Sciatic nerve (tissue), 2 donors: ENCODE data around the gene WSB2. TPM values are rescaled to one million over a fixed set of nuclear protein-coding genes. Genes with fewer than 3 reads are reported as not detected.

Experiments
- ATAC-seq: fragments of 200-7000 bp; cut with Tn5 transposase; one replicate; pipeline ENCODE4 v1.9.1; 2020; ENCODE audit warnings: mild to moderate bottlenecking, moderate library complexity
- DNase-seq: peaks from one replicate; pipeline ENCODE4 v3.0.0-alpha.2; 2020; ENCODE audit warnings: low spot score
- intact Hi-C: fragments of 100-400 bp; cut with DNase I; formaldehyde crosslinking; loops from one replicate; pipeline ENCODE4 v1.14.2; 2022
- total RNA-seq: library from RNA; stranded (reverse); fragmentation: NEBNext Ultra II Directional; extraction: Animal tissue kit (Norgen Biotek cat#: 25700); gene quantifications from one replicate; pipeline ENCODE4 v1.2.1, GENCODE V29; 2021
- donor health status: DM: no; HTN: no; CAD: no.
- donor health status: DM: no; HTN: no; CAD: no.

The WSB2 gene
- total RNA-seq, 1 donor from 2014 or later: 62.5 TPM

DNA sequence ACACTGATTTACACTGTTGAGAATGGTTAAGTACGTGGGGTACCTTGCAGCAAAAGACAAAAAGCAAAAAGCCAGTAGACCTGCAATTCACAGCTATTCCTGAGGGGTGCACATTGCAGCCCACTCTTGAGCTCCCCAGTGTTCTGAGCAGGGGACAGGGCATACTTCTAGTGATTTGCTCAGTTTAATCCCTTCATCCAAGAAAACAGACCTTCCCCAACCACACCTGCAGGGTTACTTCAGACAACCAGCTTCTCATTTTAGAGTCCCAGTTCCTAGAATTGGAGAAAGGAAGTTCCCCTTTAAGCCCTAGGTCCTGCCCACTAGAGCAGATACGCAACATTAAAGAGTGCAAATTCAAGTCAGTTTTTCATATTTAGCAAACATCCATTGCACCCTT, 3.6 kb upstream of the WSB2 start:
- no peak for DNase-seq
- intact Hi-C loops: no loop called here
- ATAC-seq: no peak

DNA sequence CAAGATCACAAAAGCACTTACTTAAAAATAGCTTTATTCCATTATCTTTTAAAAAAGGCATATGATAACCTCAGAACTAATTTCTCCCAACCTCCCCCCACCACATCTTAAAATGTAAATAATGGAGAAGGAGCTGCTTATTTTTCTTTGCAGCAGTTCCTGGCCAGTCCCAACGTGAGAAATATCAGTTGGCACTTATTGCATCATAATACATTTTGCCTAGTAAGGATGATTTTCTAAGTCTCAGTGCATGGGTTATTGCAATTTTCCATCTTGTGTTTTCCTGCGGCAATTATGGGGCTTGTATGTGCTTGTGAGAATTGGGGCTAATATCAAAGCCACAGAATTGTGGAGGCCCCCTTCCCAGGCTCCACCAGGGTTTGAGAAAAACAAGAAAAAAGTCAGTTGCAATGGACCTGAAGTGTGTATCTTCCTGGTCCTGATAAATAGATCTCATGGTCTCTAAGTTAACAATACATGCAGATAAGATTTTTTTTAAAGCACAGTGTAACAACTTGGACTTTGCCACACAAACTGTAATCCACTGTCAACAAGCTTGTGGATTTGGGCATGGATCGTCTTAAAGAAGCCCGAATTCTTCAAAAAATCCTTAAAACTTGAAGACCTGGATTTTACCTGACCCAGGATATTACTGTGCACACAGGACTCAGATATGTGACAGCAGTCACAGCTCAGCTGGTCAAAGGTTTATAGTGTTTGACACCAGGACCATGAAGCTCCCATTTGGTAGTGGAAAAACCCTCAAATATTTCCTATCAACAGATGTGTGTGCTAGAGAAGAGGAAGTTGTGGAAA, 2.8 kb upstream of the WSB2 start:
- no peak for DNase-seq
- no peak for ATAC-seq
- intact Hi-C loops: no loop called here

DNA sequence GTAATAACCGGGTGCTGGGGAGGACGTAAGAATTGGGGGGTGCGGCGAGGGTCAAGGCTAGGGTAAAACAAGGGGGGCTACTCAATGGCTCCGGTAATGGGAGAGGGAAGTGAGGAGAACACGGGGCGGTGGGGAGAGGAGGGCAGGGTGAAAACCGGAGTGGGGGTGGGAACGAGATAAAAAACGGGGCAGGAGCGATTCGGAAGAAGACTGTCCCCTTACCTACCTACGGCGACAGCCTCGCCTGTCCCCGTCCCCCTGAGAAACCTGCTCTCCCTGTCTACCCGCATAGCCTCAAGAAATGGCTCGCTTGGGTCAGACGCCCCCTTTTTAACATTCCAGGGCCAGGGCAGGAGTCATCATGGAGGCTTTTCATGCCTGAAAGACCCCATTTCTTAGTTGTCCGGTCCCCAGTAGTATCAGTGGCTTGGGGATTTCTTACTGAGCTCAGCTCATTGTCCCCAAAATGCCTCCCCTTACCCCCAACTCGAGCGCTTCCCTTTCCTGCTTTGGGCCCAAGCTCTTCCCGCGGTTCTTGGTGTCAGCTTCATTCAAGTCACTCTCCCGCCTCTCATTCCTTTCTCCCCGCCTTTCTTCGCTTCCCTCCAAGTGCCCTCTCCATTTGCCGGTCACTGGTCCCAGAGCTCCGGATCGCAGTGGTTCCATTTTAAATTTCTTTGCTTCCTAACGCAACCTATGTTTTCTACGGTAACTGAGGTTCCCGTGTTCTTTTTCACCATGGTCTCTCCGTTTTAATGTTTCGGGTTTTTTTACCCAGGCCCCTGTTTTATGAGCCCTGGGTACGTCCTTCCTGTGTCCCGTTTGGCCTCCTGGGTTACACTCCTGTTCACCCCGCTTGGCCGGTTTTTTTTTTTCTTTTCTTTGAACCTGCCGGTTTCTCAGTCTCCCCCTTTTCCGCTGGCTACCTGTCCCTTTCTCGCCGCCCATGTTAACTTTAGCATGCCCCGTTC, 1.2 kb upstream of the WSB2 start:
- ATAC-seq (peak; percentile 59), DNase-seq (peak; percentile 64)
- intact Hi-C loops: no loop called here

DNA sequence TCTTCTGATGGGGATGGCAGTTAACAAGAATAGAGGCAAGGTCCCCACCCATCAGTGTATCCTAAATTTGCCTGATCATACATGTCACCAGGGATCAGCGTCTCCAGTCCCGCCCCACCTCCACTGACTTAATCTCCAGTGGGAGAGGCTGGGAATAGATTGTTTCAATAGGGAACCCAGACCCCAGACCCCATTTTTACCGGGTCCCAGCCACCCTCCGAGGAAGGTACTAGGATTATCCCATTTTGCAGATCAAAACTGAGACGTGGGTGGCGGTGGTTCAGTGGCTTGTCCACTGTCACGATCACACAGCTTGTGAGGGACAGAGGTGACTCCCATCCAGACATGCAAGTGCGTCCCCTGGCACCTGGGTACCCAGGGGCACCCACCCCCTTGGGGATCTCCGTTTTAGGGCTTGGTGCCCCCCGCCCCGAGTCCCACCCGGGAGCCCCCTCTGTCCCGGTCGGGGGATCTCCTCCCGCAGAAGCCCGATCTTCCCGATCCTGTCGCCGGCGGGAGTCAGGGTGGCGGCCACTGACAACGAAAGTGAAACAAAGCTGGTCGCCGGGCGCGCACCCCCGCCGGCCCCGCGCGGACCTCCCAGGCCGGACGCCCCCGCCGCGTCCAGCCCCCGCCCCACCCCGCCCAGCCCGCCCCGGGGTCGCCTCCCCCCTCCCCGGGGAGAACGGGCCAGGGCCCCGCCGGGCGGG, 523 bp downstream of the WSB2 start:
- intact Hi-C loops: no loop called here
- DNase-seq (peak; percentile 82), ATAC-seq (peak; percentile 22)

DNA sequence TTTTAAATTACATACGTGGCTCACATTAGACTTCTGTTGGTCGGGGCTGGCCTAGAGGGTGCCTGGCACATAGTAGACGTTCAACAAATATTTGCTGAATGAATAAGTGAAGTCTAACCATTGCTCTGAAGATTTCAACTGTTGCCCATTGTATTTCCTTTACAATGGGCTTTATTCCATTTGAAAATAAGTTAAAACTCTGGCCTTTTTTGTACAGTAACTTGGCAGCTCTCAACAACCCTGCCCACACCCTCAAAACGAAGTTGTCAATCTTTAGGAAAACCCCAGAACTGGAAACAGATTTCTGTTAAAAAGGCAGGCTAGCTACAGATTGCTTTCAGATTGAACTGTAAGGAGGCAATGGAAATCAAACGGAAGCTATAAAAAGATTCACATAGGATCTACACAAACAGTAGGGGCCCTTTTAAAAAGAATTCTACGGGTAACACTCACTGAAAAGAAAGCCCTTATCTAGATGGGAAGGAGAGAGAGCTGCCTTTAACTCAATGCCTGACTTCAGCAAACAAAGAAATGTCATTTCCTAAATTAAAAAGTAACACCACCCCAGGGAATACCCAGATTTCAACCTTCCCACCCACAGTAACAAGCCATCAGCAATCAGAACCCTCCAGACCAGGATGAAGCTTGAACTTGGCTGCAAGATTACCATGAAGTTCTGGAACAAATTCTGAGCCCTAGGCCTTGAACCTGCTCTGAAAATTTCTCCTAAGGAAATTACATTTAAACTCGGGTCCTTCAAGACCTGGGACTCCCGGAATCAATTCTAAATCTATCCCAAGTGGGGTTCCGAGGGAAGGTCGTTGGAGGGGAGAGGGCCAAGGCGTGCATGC, 1.4 kb downstream of the WSB2 start:
- ATAC-seq (no peak), DNase-seq (no peak)
- intact Hi-C loops: no loop called here

DNA sequence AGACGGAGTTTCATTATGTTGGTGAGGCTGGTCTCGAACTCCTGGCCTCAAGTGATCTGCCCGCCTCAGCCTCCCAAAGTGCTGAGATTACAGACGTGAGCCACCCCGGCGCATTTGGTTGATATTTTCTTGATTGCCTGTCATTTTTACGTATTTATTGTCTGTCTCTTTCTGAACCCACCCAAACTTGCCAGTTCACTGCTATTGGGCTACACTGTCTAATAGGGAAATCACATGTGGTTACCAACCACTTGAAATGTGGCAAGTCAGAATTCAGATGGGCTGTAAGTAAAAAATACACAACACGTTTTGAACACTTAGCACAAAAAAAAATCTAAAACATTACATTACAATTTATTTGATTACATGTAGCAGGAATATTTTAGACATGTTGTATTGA, 2.1 kb downstream of the WSB2 start:
- intact Hi-C loops: no loop called here
- no peak for ATAC-seq
- DNase-seq: no peak

DNA sequence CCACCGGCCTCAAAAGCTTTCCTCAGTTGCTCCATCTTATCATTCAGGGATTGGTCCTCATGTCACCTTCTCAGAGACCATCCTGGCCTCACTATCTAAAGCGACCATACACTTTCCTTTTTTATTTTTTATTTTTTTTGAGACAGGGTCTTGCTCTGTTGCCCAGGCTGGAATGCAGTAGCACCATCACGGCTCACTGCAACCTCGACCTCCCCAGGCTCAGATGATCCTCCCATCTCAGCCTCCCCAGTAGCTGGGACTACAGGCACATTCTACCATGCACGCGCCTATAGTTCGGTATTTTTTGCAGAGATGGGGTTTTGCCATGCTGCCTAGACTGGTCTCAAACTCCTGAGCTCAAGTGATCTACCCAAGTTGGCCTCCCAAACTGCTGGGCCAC, 2.8 kb downstream of the WSB2 start:
- intact Hi-C loops: no loop called here
- no peak for DNase-seq
- ATAC-seq: no peak

DNA sequence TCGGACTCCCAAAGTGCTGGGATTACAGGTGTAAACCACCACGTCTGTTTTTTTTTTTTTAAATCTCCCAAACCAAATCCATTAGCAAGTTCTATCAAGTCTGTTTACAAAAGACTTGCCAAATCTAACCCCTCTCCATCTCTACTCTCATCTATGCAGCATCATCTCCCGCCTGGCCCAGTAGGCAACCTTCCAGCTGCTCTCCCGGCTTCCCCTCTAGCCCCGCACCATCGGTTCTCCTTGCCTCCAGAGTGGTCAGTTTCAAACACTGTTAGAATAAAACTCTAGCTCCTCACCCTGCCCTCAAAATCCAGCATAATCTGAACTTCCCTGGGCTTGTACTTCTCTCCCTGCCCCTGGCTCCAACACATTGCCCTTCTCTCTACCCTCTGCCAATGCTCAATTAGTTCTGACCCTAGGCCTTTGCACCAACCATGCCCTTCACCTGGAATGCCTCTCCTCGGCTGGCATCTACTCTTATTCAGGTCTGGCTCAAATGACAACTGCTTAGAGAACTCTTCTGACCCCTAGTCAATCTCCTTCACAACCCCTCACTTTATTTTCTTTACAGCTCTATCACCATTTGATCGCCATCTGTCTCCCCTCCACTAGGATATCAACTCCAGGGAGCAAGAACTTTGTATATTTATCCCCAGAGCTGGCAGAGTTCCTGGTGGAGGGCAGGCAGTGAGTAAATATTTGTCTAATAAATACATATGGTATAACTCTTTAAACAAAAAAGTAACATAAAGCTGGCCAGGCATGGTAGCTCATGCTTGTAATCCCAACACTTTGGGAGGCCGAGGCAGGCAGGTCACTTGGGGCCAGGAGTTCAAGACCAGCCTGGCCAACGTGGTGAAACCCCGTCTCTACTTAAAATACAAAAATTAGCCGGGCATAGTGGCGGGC, 4.9 kb downstream of the WSB2 start:
- DNase-seq: no peak
- intact Hi-C loops: no loop called here
- ATAC-seq: no peak

DNA sequence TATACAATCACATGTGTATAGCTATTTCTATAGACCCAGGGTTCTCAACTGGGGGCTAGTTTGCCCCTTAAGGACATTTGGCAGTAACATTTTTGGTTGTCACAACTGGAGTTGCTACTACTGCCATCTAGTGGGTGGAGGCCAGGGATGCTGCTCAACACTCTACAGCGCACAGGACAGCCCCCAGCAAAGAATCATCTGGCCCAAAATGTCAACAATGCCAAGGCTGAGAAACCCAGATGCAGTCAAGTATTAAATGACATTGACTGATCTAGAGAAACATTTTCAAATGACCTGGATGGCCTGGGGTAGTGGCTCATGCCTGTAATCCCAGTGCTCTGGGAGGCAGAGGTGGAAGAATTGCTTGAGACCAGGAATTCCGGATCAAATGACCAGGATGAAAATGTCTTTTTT, 5.8 kb downstream of the WSB2 start:
- ATAC-seq (no peak), DNase-seq (no peak)
- intact Hi-C loops: no loop called here

DNA sequence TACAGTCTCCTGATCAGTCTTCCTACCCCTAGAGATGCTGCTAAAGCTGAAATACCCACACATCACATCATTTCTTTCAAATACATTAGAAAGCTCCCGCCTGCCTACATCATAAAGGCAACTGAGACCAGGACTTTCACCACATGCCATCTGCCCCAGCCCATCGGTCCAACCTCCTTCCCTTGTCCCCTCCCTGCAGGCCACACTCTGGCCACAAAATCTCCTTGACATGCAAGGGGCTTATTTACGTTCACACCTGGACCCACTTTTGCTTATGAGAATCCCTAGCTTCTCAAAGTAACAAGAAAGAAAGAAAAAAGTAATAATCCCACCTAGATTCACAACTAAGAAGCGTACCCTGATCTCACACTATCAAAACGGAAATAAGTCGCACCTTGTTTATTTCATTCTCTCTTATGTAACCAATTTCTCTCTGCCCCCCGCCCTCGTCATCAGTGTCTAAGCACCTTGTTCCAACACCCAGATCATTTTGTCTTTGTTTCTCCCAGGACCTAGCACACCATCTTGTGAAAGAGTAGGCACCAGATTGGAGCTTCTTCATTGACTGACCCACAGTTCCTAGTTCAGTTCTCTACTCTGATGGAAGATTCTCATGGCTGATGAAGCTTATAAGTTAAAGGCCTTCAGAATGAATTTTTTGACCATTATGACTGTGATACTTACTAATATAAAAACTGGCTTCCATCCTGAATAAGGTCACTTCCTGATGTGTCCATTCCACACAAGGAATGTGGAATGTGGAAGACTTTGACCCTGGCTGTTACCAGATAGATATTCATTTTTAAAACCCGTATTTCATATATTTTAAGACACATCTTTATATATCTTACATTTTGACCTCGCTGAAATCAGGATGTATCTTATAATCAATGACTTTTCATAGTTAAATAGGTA, 7.7 kb downstream of the WSB2 start:
- DNase-seq: no peak
- no peak for ATAC-seq
- intact Hi-C loops: no loop called here

DNA sequence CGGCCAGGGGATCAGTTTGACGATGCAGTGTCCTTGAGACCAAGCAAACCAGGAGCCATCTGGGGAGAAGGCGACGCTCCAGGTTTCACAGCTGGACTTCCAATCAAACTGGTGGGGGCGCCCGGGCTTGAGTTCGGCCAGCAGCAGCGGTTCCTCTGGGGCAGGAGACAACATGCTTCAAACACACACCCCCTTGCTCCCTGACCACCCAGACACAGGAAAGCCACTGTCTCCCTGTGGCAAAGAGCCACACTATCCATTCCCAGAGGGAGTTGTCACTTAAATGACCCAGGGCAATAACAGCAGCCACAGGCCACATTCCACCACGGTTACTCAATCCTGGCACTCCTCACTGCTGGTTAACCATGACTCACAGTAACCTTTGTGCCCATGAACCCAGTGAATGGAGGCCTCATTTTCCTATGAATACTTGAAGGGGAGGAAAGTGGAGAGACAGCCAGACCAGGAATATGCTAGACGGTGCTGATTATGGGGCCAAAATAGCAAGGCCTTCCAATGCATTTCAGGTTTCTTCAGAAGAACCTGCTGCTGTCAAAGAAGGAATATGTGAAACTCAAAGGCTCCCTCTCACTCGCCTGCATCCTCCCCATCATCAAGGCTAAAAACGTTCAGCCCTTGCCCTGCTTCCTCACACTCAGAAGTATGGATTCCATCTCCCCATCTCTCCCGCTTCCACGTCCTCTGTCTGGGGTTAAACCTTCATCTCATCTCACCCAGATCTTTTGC, 8.5 kb downstream of the WSB2 start:
- intact Hi-C loops: no loop called here
- DNase-seq (peak; percentile 82), ATAC-seq (peak; percentile 97)

DNA sequence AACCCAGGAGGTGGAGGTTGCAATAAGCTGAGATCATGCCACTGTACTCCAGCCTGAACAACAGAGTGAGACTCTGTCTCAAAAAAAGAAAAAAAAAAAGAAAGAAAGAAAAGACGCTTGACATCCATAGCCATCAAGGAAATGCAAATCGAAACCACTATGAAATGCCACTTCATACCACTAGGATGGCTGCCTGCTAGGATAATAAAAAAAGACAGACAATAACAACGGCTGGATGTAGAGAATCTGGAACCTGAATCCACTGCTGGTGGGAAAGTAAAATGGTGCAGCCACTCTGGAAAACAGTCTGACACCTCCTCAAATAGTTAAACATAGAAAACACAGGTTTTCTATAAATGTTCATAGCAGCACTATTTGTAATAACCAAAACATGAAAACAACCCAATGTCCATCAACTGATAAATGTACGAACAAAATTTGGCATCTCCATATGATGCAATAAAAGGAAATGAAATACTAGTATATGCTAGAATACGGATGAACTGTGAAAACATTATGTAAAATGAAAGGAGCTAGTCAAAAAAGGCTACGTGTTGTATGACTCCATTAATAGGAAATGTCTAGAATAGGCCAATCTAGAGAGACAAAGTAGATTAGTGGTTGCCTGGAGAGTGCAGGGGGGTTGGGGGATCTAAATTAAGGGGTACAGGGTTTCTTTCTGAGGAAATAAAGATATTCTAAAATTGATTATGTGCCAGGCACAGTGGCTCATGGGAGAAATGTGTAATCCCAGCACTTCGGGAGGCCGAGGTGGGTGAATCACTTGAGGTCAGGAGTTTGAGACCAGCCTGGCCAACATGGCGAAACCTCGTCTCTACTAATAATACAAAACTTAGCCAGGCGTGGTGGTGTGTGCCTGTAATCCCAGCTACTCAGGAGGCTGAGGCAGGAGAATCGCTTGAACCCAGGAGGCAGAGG, 9.7 kb downstream of the WSB2 start:
- intact Hi-C loops: no loop called here

DNA sequence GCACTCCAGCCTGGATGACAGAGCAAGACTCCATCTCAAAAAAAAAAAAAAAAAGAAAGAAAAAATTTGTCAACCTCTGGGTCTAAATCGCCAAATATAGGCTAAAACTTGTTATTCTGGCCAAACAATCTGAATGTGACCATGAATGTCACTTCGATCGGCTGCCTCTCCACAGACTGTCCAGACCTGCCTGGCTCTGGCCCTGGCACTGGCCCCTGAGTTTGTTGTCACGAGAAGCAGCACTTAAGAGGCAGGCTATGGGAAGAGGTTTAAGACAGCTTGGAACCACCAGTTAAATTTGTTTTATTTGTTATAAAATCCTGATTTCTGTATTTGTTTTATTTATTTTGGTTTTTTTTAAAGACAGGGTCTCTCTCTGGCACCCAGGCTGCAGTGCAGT, 14.5 kb downstream of the WSB2 start:
- intact Hi-C loops: no loop called here
- no peak for ATAC-seq
- no peak for DNase-seq

More for the DNA sequence above, 9.7 kb downstream of the WSB2 start:
- DNase-seq (no peak), ATAC-seq (no peak)

DNA sequence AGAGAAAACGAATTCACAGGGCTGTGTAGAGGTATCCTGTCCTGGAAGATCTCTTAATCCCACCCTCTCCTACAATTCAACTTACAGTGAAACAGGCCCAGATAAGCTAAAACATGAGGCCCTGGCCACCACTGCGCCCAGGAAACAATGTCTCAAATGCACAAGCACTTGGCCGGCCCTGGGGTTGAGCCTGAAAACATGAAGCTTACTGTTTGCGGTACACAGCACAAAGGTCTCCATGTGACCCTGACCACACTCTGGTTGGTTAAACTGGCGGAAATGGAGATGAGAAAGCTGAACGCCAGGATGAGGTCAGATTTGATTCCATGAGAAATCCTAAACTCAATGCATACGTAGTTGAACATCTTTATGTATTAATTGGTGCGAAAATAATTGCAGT, 16.4 kb downstream of the WSB2 start:
- ATAC-seq (no peak), DNase-seq (no peak)
- intact Hi-C loops: no loop called here

DNA sequence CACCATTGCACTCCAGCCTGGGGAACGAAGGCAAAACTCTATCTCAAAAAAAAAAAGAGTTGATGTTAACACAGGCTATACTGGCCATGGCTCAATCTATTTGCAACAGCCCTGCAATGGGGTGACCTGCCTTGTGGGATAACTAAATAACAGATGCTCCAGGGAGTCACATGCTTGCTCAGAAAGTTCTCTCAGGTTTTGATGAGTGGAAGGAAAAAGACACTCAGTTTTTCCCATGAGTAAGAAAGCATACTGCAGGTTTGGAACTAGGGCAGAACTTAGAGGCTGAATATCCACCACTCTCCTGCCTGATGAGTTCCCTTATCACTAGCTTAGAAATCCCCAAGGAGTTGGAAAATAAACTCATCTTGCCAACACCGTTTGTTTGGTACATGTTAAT, 16.9 kb downstream of the WSB2 start:
- ATAC-seq (no peak), DNase-seq (no peak)
- intact Hi-C loops: no loop called here
